Right cardiac atrium (tissue), 5 donors: ENCODE data around the gene IRF7. TPM values are rescaled to one million over a fixed set of nuclear protein-coding genes. Genes with fewer than 3 reads are reported as not detected.

Experiments
- ATAC-seq, 2 donors: fragments of 200-7000 bp; cut with Tn5 transposase; one replicate each; pipeline versions ENCODE4 v1.8.0 to v1.9.1; 2020; ENCODE audit warnings: moderate library complexity in 2 of 2, mild to moderate bottlenecking in 1 of 2
- DNase-seq, 3 donors: peaks; one replicate each; pipeline ENCODE4 v3.0.0-alpha.2; 2020
- H3K27ac ChIP-seq: one replicate; pipeline ENCODE4 v1.5.1; 2013; ENCODE audit warnings: mild to moderate bottlenecking, low read length, control low read depth, moderate library complexity
- H3K27me3 ChIP-seq: one replicate; pipeline ENCODE4 v1.6.1; 2013; ENCODE audit not compliant: control insufficient read depth, insufficient read depth
- H3K4me1 ChIP-seq: one replicate; pipeline ENCODE4 v1.6.1; 2013; ENCODE audit warnings: low read length; ENCODE audit not compliant: control insufficient read depth, insufficient read depth
- H3K4me3 ChIP-seq: one replicate; pipeline ENCODE4 v1.5.1; 2013; ENCODE audit warnings: low read length, control low read depth
- H3K9me3 ChIP-seq: one replicate; pipeline ENCODE4 v1.6.1; 2013; ENCODE audit warnings: low read length; ENCODE audit not compliant: control insufficient read depth
- WGBS: extraction: QIAGEN DNeasy Blood & Tissue Kit; methylation state at CpG from one replicate; pipeline ENCODE4 v1.1.7; 2013; 5-methylcytosine and 5-hydroxymethylcytosine counted together
- intact Hi-C, 4 donors: fragments of 100-400 bp; cut with DNase I; formaldehyde crosslinking; loops; one replicate each; pipeline versions ENCODE4 v1.11.0 to v1.14.0; 2022 to 2023
- long read RNA-seq, 4 donors: library from polyadenylated mRNA; unstranded; transcript quantifications; one replicate each; pipeline ENCODE4 v2.0.0, GENCODE V29; 2020 to 2021
- polyA plus RNA-seq: library from polyadenylated mRNA; stranded (reverse); fragments of 200-250 nt; gene quantifications from one replicate; pipeline ENCODE4 v1.2.3, GENCODE V29; 2013
- total RNA-seq, 4 donors: library from RNA; stranded (reverse); fragmentation: NEBNext Ultra II Directional; extraction: Animal tissue kit (Norgen Biotek cat#: 25700); gene quantifications; one replicate each; pipeline ENCODE4 v1.2.1, GENCODE V29; 2021
- donor health status: healthy with polysubstance abuse.
- donor health status: DM: no; HTN: yes; CAD: no.
- donor health status: DM: no; HTN: no; CAD: no.
- donor health status: DM: no; HTN: yes; CAD: no; lungs with severe emphysema.
- donor health status: DM: yes; HTN: yes; CAD: no.

Gene IRF7
- total RNA-seq = 10 to 100 TPM in 3 of 4 donors, 1 to 10 TPM in 1; 9.4 to 19.2 (median 13.5) TPM
- 14.8 TPM for polyA plus RNA-seq
- long read RNA-seq, donor 1, transcript IRF7-205 (11 exons, 1,974 nt) = major isoform, 9 of 35 reads
- long read RNA-seq, donor 1, partial matches to known transcripts = 3 of 35 reads
- long read RNA-seq, donor 1, other reads (novel, unspliced or antisense) = 23 of 35 reads
- long read RNA-seq, donor 2, partial matches to known transcripts = 2 of 10 reads
- long read RNA-seq, donor 2, other reads (novel, unspliced or antisense) = 6 of 10 reads
- long read RNA-seq, donor 3, transcript IRF7-205 (11 exons, 1,974 nt) = major isoform, 30 of 104 reads
- long read RNA-seq, donor 3, transcript IRF7-202 (10 exons, 1,807 nt) = minor isoform, 5 of 104 reads
- long read RNA-seq, donor 3, partial matches to known transcripts = 11 of 104 reads
- long read RNA-seq, donor 3, other reads (novel, unspliced or antisense) = 47 of 104 reads
- long read RNA-seq, donor 4, partial matches to known transcripts = 4 of 12 reads
- long read RNA-seq, donor 4, other reads (novel, unspliced or antisense) = 7 of 12 reads

- WGBS = 5% methylated on average over 66 of the region's 66 CpGs
- H3K4me1 ChIP-seq = no peaks in the 10 kb centered on the region
- no peaks in the 10 kb centered on the region for H3K9me3 ChIP-seq
- peak; percentile 88 to 91 for ATAC-seq
- intact Hi-C loops = no loop called here
- no peaks in the 10 kb centered on the region for H3K27me3 ChIP-seq
- H3K4me3 ChIP-seq = peak within 1 kb of the TSS; percentile 77
- DNase-seq = peak; percentile 98 to 99 (median 99)
- H3K27ac ChIP-seq = peak within 1 kb of the TSS; percentile 92
Measured at GRCh38 chr11:615504-616319, at the start of gene IRF7. IRF7 (minus strand) TSS chr11:615950; CDS start chr11:615364, 586 bp downstream.

GRCh38 chr11:665062-665703, 49.4 kb upstream of the IRF7 start:
- Histone ChIP-seq H3K4me3 (no peak overlapping the region), H3K27me3 (no peaks in the 10 kb centered on the region), H3K27ac (no peak overlapping the region), H3K4me1 (no peaks in the 10 kb centered on the region), H3K9me3 (no peaks in the 10 kb centered on the region)
- DNase-seq = no peak
- intact Hi-C loops = loop anchor here in 1 of 4 donors (10.0 kb wide), 1 partner anchor 60 kb away; no protein-coding TSS in a partner anchor
- ATAC-seq = peak in 1 of 2 donors; percentile 7
- WGBS = 66% methylated on average over 15 of the region's 15 CpGs

DNA sequence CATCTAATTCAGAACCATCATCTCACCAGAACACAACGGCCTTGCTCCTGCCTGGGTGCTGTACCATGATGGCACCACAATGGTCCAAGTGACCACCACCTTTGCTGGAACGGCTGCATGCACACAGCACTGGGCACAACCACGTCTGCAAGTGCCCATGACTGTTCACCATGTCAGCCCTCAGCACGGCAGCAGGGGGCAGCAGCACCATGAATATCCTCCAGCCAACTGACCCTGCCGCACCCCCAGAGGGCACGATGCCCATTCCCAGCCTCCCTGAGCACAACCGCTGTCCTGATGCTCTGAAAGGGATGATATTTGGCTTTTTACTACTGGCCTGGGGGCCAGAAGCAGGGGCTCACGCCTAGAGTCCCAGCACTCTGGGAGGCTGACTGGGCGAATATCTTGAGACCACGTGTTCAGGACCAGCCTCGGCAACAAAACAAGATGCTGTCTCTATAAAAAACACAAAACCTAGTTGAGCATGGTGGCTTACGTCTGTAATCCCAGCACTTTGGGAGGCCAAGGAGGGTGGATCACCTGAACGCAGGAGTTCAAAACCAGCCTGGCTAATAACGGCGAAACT, 47.0 kb upstream of the IRF7 start:
- Histone ChIP-seq H3K4me1 (no peaks in the 10 kb centered on the region), H3K27me3 (no peaks in the 10 kb centered on the region), H3K27ac (no peak overlapping the region), H3K9me3 (no peaks in the 10 kb centered on the region), H3K4me3 (no peak overlapping the region)
- WGBS = 57% methylated on average over 15 of the region's 15 CpGs
- intact Hi-C loops = loop anchor here (5.0 to 10.0 kb wide), 2 partner anchors 60 to 62 kb away; no protein-coding TSS in a partner anchor
- ATAC-seq = peak; percentile 78 to 79
- DNase-seq = peak; percentile 77 to 91 (median 88)

GRCh38 chr11:660681-661444, 45.1 kb upstream of the IRF7 start:
- Histone ChIP-seq H3K27me3 (no peaks in the 10 kb centered on the region), H3K27ac (no peak overlapping the region), H3K4me1 (no peaks in the 10 kb centered on the region), H3K4me3 (no peak overlapping the region), H3K9me3 (no peaks in the 10 kb centered on the region)
- DNase-seq = peak in 1 of 3 donors; percentile 28
- no peak for ATAC-seq
- intact Hi-C loops = loop anchor here (5.0 to 10.0 kb wide), 2 partner anchors 61 to 64 kb away; no protein-coding TSS in a partner anchor
- 88% methylated on average over 19 of the region's 19 CpGs for WGBS

DNA sequence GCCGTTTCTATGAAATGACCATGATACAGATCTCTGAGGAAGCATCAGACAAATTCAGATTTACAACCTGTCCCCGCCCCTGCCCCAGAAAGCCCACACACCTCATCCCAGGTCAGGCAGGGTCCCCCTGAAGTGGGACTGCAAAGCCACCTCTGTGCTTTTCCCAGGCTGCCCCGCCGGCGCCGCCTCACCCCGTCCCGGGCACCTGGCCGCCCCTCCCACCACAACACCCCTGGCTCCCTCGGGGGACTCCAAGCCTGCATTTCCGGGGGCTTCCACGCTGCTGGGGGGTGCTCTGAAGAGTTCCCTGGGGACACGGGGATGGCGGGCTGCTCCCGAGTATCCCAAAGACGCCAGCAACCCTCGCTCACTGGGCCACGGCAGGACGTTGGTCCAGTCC, 44.5 kb upstream of the IRF7 start:
- Histone ChIP-seq H3K27me3 (no peaks in the 10 kb centered on the region), H3K9me3 (no peaks in the 10 kb centered on the region), H3K4me3 (no peak overlapping the region), H3K4me1 (no peaks in the 10 kb centered on the region), H3K27ac (no peak overlapping the region)
- WGBS = 90% methylated on average over 19 of the region's 19 CpGs
- peak in 1 of 3 donors; percentile 40 for DNase-seq
- intact Hi-C loops = loop anchor here (5.0 to 10.0 kb wide), 2 partner anchors 62 to 65 kb away; no protein-coding TSS in a partner anchor
- no peak for ATAC-seq

DNA sequence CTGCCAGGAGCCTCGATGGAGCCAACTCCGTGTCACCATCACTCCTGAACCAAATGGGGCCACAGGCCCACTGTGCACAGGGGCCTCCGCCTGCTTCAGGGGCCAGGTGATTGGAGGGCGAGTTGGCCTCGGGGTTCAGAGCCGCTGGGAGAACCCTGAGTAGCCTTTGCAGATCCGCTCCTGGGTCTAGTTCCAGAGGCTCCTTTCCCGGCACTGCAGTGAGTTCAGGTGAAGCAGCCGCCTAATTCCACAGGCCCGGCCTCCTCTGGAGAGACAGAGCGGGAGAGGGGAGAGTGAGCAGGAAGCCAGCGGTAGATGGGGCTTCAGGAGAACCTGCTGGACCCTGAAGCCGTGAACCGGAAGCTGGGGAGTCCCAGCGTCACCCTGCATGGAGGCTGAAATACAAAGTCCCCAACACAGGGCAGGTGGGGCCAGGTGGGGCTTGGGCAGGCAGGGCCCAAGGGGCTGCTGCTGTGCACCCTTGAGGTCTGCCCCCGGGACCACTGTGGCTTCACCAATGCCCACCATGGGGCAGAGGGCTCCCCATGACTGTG, 43.9 kb upstream of the IRF7 start:
- H3K4me3 ChIP-seq = no peak overlapping the region
- ATAC-seq (peak in 1 of 2 donors; percentile 15), DNase-seq (peak in 2 of 3 donors; percentile 28 to 40)
- 90% methylated on average over 16 of the region's 16 CpGs for WGBS
- intact Hi-C loops = loop anchor here (5.0 to 10.0 kb wide), 2 partner anchors 63 to 65 kb away; no protein-coding TSS in a partner anchor
- no peaks in the 10 kb centered on the region for H3K4me1 ChIP-seq
- no peaks in the 10 kb centered on the region for H3K27me3 ChIP-seq
- H3K27ac ChIP-seq = no peak overlapping the region
- no peaks in the 10 kb centered on the region for H3K9me3 ChIP-seq

DNA sequence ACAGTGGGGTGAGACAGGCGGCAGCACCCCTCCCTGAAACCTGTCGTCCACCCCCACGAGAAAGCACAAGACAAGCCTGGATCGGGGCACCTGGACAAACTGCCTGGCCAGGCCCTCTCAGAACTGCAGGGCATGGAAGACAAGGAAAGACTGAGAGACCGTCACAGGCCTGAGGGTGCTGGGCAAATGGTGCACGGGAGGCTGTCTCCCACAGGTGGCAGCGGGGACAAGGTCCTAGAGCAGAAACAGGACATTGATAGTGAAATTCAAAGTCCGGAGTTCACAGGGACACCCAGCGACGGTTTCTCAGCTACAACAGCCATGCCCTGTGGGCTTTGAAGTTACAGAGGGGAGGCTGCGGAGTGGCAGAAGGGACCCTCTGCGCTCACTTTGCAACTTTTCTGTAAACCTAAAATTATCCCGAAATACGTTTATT, 42.0 kb upstream of the IRF7 start:
- Histone ChIP-seq H3K4me3 (no peak overlapping the region), H3K27me3 (no peaks in the 10 kb centered on the region), H3K27ac (no peak overlapping the region), H3K4me1 (no peaks in the 10 kb centered on the region), H3K9me3 (no peaks in the 10 kb centered on the region)
- DNase-seq (no peak), ATAC-seq (no peak)
- WGBS = 89% methylated on average over 14 of the region's 14 CpGs
- intact Hi-C loops = no loop called here

GRCh38 chr11:656866-657265, 41.1 kb upstream of the IRF7 start:
- Histone ChIP-seq H3K4me1 (no peaks in the 10 kb centered on the region), H3K9me3 (no peaks in the 10 kb centered on the region), H3K27me3 (no peaks in the 10 kb centered on the region), H3K4me3 (no peak overlapping the region), H3K27ac (no peak overlapping the region)
- DNase-seq = peak in 1 of 3 donors; percentile 33
- intact Hi-C loops = no loop called here
- ATAC-seq = no peak
- WGBS = 90% methylated on average over 7 of the region's 7 CpGs

DNA sequence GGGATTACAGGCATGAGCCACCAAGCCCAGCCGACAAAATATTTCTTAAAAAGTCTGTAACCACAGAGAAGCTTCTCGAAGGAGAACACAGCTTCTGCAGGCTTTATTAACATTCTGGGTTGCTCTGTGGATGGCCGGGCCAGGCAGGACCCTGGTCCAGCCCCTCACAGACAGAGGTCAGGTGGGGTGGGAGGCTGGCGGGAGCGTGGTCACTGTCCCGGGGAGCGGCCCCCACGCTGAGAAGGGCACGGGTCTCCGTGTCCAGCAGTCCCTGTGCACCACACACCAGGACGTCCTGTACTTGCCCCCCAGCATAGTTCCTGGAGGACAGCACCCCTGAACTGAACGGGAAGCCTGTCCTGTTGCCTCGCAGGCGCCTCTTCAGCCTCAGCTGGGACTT, 40.7 kb upstream of the IRF7 start:
- WGBS = 89% methylated on average over 14 of the region's 14 CpGs
- DNase-seq (peak in 1 of 3 donors; percentile 50), ATAC-seq (no peak)
- Histone ChIP-seq H3K27me3 (no peaks in the 10 kb centered on the region), H3K4me3 (no peak overlapping the region), H3K9me3 (no peaks in the 10 kb centered on the region), H3K4me1 (no peaks in the 10 kb centered on the region), H3K27ac (no peak overlapping the region)
- intact Hi-C loops = no loop called here
